Measurements from ENCODE around the gene MYO6.

- TF ChIP-seq CTCF (conservative IDR thresholded peaks at IDR 0.05; ENCODE audit: low read length) (no peak), EZH2phosphoT487 (IDR thresholded peaks at IDR 0.05; ENCODE audit: borderline replicate concordance, low read depth, low read length) (no peak)
Measured at GRCh38 chr6:75876152-75876551, 127.1 kb downstream of the MYO6 start.

All from OCI-LY7 (cell line).